Upper lobe of left lung (tissue), 6 donors: ENCODE results near the gene ABCA7. TPM values are rescaled to one million over a fixed set of nuclear protein-coding genes. Genes with fewer than 3 reads are reported as not detected.
A peak's percentile ranks its signal among the peaks of the same experiment; 100 is the strongest.

Experiments
- ATAC-seq, 2 donors: fragments of 200-7000 bp; cut with Tn5 transposase; one replicate each; pipeline ENCODE4 v1.9.1; 2022; ENCODE audit warnings: mild to moderate bottlenecking in 2 of 2, moderate library complexity in 2 of 2; ENCODE audit not compliant: low FRiP score in 2 of 2
- DNase-seq, 2 donors: peaks; one replicate each; pipeline ENCODE4 v3.0.0-alpha.2; 2019 to 2020
- H3K27ac ChIP-seq, 4 donors: fragments of 200-600 bp; sonication (generic); one replicate each; pipeline ENCODE4 v1.5.1; 2016 to 2019
- H3K27me3 ChIP-seq, 4 donors: fragments of 200-600 bp; sonication (generic); one replicate each; pipeline ENCODE4 v1.5.1; 2017 to 2019
- H3K36me3 ChIP-seq, 4 donors: fragments of 200-600 bp; sonication (generic); one replicate each; pipeline ENCODE4 v1.5.1; 2016 to 2019
- H3K4me1 ChIP-seq, 4 donors: fragments of 200-600 bp; sonication (generic); one replicate each; pipeline ENCODE4 v1.5.1; 2018 to 2019
- H3K4me3 ChIP-seq, 4 donors: fragments of 200-600 bp; sonication (generic); one replicate each; pipeline ENCODE4 v1.5.1; 2017 to 2019; ENCODE audit warnings: mild to moderate bottlenecking in 2 of 4, moderate library complexity in 1 of 4
- H3K9me3 ChIP-seq, 4 donors: fragments of 200-600 bp; sonication (generic); one replicate each; pipeline ENCODE4 v1.5.1; 2018 to 2019
- EP300 ChIP-seq, 4 donors: sonication (generic); formaldehyde crosslinking; IDR thresholded peaks; one replicate each; pipeline ENCODE4 v1.5.1; 2017; ENCODE audit warnings: antibody characterized with exemption in 4 of 4, control low read depth in 2 of 4
- POLR2A ChIP-seq, 4 donors: fragments of 450-650 bp; IDR thresholded peaks; one replicate each; pipeline ENCODE4 v1.5.1; 2016 to 2017; ENCODE audit warnings: antibody characterized with exemption in 4 of 4, mild to moderate bottlenecking in 2 of 4
- POLR2AphosphoS5 ChIP-seq, 2 donors: sonication (generic); formaldehyde crosslinking; IDR thresholded peaks; one replicate each; pipeline ENCODE4 v1.5.1; 2017; ENCODE audit warnings: antibody characterized with exemption in 2 of 2
- WGBS, 2 donors: methylation state at CpG; one replicate each; pipeline ENCODE4 v1.1.5; 2017 to 2018; 5-methylcytosine and 5-hydroxymethylcytosine counted together
- total RNA-seq, 6 donors: library from RNA; depleted of rRNA in 4 of 6; stranded (reverse); fragments of >200 nt in 4 of 6; gene quantifications; one replicate each; pipeline versions ENCODE4 v1.1.0 to v1.2.1, GENCODE V29; 2016 to 2021
- TF ChIP-seq, protein P1 (sequence below), 6 experiments: fragments of 450-650 bp in 4 of 6; fragments of 200-600 bp in 2 of 6; sonication (generic) in 2 of 6; IDR thresholded peaks; one replicate each; pipeline ENCODE4 v1.5.1; 2016 to 2019; ENCODE audit warnings: antibody characterized with exemption in 6 of 6
- donor health status: DM: no; HTN: no; CAD: no; lungs with moderate emphysema.
- donor health status: DM: no; HTN: yes; CAD: no; lungs with severe emphysema.

ABCA7 gene
- total RNA-seq, 6 donors from 2014 or later = 34.1 to 224 (median 58.2) TPM

DNA sequence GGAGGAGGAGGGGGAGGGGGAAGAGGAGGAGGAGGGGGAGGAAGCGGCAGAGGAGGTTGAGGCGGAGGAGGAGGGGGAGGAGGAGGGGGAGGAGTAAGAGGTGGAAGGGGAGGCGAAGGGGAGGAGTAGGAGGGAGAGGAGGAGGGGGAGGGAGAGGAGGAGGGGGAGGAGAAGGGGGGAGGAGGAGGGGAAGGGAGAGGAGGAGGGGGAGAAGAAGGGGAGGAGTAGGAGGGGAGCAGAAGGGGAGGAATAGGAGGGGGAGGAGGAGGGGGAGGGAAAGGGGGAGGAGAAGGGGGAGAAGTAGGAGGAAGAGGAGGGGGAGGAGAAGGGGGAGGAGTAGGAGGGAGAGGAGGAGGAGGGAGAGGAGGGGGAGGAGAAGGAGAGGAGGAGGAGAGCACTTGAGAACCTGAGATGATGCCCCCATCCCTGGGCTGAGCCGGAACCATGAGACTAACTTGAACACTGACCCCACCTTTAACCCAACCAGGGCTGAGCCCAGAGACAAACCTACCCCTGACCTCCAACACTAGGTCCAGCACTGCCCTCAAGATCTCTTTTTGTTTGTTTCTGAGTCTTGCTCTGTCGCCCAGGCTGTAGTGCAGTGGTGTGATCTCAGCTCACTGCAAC, 12.6 kb downstream of the ABCA7 start:
- Histone ChIP-seq H3K4me1 (no peaks in the 10 kb centered on the region), H3K27ac (no peak overlapping the region), H3K4me3 (no peak overlapping the region), H3K27me3 (no peaks in the 10 kb centered on the region), H3K9me3 (peaks cover 6 to 14% (median 10%) of the 10 kb centered on the region in 4 donors), H3K36me3 (peaks cover 0 to 19% (median 3%) of the 10 kb centered on the region in 4 donors)
- no peak for DNase-seq
- TF ChIP-seq, protein P1, sequence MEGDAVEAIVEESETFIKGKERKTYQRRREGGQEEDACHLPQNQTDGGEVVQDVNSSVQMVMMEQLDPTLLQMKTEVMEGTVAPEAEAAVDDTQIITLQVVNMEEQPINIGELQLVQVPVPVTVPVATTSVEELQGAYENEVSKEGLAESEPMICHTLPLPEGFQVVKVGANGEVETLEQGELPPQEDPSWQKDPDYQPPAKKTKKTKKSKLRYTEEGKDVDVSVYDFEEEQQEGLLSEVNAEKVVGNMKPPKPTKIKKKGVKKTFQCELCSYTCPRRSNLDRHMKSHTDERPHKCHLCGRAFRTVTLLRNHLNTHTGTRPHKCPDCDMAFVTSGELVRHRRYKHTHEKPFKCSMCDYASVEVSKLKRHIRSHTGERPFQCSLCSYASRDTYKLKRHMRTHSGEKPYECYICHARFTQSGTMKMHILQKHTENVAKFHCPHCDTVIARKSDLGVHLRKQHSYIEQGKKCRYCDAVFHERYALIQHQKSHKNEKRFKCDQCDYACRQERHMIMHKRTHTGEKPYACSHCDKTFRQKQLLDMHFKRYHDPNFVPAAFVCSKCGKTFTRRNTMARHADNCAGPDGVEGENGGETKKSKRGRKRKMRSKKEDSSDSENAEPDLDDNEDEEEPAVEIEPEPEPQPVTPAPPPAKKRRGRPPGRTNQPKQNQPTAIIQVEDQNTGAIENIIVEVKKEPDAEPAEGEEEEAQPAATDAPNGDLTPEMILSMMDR (IDR thresholded peaks at IDR 0.05) = no peak
- TF ChIP-seq POLR2AphosphoS5 (IDR thresholded peaks at IDR 0.05) (no peak), EP300 (IDR thresholded peaks at IDR 0.05) (no peak)
- ATAC-seq = no peak
- WGBS, 2 donors = 74 to 83% methylated on average over 2 of the region's 5 CpGs

DNA sequence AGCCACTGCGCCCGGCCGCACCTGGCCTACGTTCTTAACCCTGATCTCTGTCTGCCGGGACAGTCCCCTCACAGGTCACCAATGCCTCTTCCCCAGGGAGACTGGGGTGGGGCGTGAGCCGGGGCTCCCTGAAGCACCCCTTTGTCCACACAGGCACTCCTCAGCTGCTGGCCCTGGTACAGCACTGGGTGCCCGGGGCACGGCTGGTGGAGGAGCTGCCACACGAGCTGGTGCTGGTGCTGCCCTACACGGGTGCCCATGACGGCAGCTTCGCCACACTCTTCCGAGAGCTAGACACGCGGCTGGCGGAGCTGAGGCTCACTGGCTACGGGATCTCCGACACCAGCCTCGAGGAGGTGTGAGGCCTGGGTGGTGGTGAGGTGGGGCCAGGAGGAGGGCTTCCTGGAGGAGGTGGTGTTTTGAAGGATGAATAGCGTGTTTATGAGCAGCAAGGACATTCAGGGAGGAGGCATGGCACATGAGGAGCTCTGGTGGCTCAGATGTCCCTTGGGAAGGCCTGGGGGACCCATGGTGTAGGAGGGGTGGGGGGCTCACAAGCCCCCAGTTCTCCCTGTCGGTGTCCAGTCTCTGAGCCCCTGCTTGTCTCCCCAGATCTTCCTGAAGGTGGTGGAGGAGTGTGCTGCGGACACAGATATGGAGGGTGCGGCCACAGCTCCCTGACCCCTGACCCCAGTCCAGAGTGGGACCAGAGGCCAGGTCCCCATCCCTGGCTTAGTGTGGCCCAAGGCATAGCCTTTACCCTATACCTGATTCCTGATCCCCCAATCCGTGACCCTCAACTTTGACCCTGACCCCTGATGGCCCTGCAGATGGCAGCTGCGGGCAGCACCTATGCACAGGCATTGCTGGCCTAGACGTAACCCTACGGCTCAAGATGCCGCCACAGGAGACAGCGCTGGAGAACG, 13.5 kb downstream of the ABCA7 start:
- H3K27me3 ChIP-seq = no peaks in the 10 kb centered on the region
- ATAC-seq (no peak), DNase-seq (peak in 1 of 2 donors; percentile 83)
- peaks cover 0 to 18% (median 3%) of the 10 kb centered on the region in 4 donors for H3K36me3 ChIP-seq
- H3K9me3 ChIP-seq = peaks cover 14 to 24% (median 19%) of the 10 kb centered on the region in 4 donors
- no peak overlapping the region for H3K27ac ChIP-seq
- H3K4me3 ChIP-seq = no peak overlapping the region
- no peak for TF ChIP-seq EP300 (IDR thresholded peaks at IDR 0.05)
- TF ChIP-seq, protein P1 (IDR thresholded peaks at IDR 0.05) = no peak
- no peak for TF ChIP-seq POLR2AphosphoS5 (IDR thresholded peaks at IDR 0.05)
- no peak for TF ChIP-seq POLR2A (IDR thresholded peaks at IDR 0.05)
- H3K4me1 ChIP-seq = no peaks in the 10 kb centered on the region
- WGBS, 2 donors = 91% methylated on average over 20 to 29 of the region's 31 CpGs

DNA sequence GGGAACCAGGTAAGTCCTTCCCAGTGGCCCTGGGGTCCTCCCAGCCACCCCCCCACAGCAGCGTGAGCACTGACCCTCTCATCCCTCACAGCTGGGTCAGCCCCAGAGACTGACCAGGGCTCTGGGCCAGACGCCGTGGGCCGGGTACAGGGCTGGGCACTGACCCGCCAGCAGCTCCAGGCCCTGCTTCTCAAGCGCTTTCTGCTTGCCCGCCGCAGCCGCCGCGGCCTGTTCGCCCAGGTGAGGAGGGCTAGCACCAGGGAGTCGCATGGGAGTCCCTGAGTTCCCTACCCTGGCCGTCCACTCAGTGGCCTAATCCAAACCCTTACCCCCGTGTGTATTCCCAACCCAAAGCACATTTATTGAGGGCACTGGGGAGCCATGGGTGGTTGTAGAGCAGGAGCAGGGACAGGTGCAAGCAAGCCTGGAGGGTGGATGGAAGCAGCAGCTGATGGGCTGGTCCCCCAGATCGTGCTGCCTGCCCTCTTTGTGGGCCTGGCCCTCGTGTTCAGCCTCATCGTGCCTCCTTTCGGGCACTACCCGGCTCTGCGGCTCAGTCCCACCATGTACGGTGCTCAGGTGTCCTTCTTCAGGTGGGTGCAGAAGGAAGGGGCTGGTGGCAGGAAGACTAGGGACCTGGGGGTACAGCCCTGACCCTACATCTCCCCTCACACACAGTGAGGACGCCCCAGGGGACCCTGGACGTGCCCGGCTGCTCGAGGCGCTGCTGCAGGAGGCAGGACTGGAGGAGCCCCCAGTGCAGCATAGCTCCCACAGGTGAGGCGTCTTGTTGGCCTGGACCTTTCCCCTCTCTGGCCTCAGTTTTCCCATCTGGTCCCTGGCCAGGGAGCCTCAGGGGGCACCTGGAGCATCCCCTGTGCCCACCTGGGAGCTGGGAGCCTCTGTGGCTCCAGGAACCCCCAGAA, 14.5 kb downstream of the ABCA7 start:
- peaks cover 0 to 23% (median 3%) of the 10 kb centered on the region in 4 donors for H3K36me3 ChIP-seq
- no peak for ATAC-seq
- no peak for TF ChIP-seq POLR2AphosphoS5 (IDR thresholded peaks at IDR 0.05)
- no peak for TF ChIP-seq EP300 (IDR thresholded peaks at IDR 0.05)
- TF ChIP-seq POLR2A (IDR thresholded peaks at IDR 0.05) = no peak
- TF ChIP-seq, protein P1 (IDR thresholded peaks at IDR 0.05) = no peak
- H3K4me1 ChIP-seq = no peaks in the 10 kb centered on the region
- 94% methylated on average over 20 to 28 of the region's 28 CpGs for WGBS, 2 donors
- H3K4me3 ChIP-seq = no peak overlapping the region
- no peaks in the 10 kb centered on the region for H3K27me3 ChIP-seq
- peaks cover 17 to 28% (median 22%) of the 10 kb centered on the region in 4 donors for H3K9me3 ChIP-seq
- no peak overlapping the region for H3K27ac ChIP-seq
- peak in 1 of 2 donors; percentile 81 for DNase-seq

DNA sequence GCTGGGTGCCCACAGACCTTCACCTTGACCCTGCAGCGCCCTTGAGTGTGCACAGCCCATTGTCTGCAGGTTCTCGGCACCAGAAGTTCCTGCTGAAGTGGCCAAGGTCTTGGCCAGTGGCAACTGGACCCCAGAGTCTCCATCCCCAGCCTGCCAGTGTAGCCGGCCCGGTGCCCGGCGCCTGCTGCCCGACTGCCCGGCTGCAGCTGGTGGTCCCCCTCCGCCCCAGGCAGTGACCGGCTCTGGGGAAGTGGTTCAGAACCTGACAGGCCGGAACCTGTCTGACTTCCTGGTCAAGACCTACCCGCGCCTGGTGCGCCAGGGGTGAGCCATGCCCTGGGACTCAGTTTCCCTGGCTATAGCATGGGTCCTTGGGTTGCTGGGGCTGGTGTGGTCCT, 15.1 kb downstream of the ABCA7 start:
- Histone ChIP-seq H3K27me3 (no peaks in the 10 kb centered on the region), H3K36me3 (peaks cover 0 to 23% (median 3%) of the 10 kb centered on the region in 4 donors), H3K4me3 (no peak overlapping the region), H3K9me3 (peaks cover 17 to 28% (median 22%) of the 10 kb centered on the region in 4 donors), H3K27ac (no peak overlapping the region), H3K4me1 (no peaks in the 10 kb centered on the region)
- TF ChIP-seq, protein P1 (IDR thresholded peaks at IDR 0.05) = no peak
- TF ChIP-seq EP300 (IDR thresholded peaks at IDR 0.05) (no peak), POLR2A (IDR thresholded peaks at IDR 0.05) (no peak), POLR2AphosphoS5 (IDR thresholded peaks at IDR 0.05) (no peak)
- ATAC-seq (no peak), DNase-seq (peak in 1 of 2 donors; percentile 78)
- WGBS, 2 donors = 92 to 95% methylated on average over 4 to 6 of the region's 14 CpGs
